Thyroid gland (tissue), 4 donors: ENCODE data around the gene THAP8. TPM values are rescaled to one million over a fixed set of nuclear protein-coding genes. Genes with fewer than 3 reads are reported as not detected.

Source experiments
- DNase-seq, 2 donors: peaks; one replicate each; pipeline ENCODE4 v3.0.0-alpha.2; 2019
- H3K27ac ChIP-seq, 3 donors: fragments of 200-600 bp; sonication (generic); 1 replicate in 2 of 3; 2 replicates in 1 of 3; pipeline ENCODE4 v1.5.1; 2016 to 2019; ENCODE audit warnings: mild to moderate bottlenecking in 1 of 3, moderate library complexity in 1 of 3
- H3K27me3 ChIP-seq: fragments of 200-600 bp; sonication (generic); one replicate; pipeline ENCODE4 v1.5.1; 2019
- H3K36me3 ChIP-seq, 2 donors: fragments of 200-600 bp; sonication (generic); one replicate each; pipeline ENCODE4 v1.5.1; 2016 to 2019
- H3K4me1 ChIP-seq, 2 donors: fragments of 200-600 bp; sonication (generic); one replicate each; pipeline ENCODE4 v1.5.1; 2017 to 2019
- H3K4me3 ChIP-seq, 3 donors: fragments of 200-600 bp; sonication (generic); replicated peaks in 1 of 3; 1 replicate in 2 of 3; 2 replicates in 1 of 3; pipeline ENCODE4 v1.5.1; 2016; ENCODE audit warnings: mild to moderate bottlenecking in 1 of 3
- H3K9me3 ChIP-seq: fragments of 200-600 bp; sonication (generic); one replicate; pipeline ENCODE4 v1.5.1; 2017
- CTCF ChIP-seq, 6 experiments: fragments of 200-600 bp in 3 of 6; fragments of 450-650 bp in 3 of 6; sonication (generic) in 3 of 6; IDR thresholded peaks; one replicate each; pipeline ENCODE4 v1.5.1; 2016 to 2019; ENCODE audit warnings: antibody characterized with exemption in 6 of 6, mild to moderate bottlenecking in 2 of 6, inconsistent platforms in 1 of 6, moderate library complexity in 1 of 6
- POLR2A ChIP-seq, 2 donors: fragments of 450-650 bp; IDR thresholded peaks; one replicate each; pipeline ENCODE4 v1.6.1; 2017; ENCODE audit warnings: antibody characterized with exemption in 2 of 2, mild to moderate bottlenecking in 2 of 2, moderate library complexity in 1 of 2
- WGBS, 2 donors: methylation state at CpG; one replicate each; pipeline ENCODE4 v1.1.5; 2017; 5-methylcytosine and 5-hydroxymethylcytosine counted together
- intact Hi-C: fragments of 100-400 bp; cut with DNase I; formaldehyde crosslinking; loops from one replicate; pipeline ENCODE4 v1.15.1; 2023
- total RNA-seq, 4 donors: library from RNA; depleted of rRNA; stranded (reverse); fragments of >200 nt; gene quantifications; one replicate each; pipeline ENCODE4 v1.2.3, GENCODE V29; 2016

THAP8 gene
- total RNA-seq, 4 donors from 2014 or later, result 5.0 to 14.2 (median 10.1) TPM

- no peak for DNase-seq
- intact Hi-C loops, result no loop called here
- Histone ChIP-seq H3K4me3 (no peak overlapping the region), H3K36me3 (peaks cover 0 to 6% of the 10 kb centered on the region in 2 donors), H3K9me3 (no peaks in the 10 kb centered on the region), H3K27ac (no peak overlapping the region), H3K4me1 (peaks cover 4 to 10% of the 10 kb centered on the region in 2 donors), H3K27me3 (no peaks in the 10 kb centered on the region)
- 81% methylated on average over 6 of the region's 6 CpGs for WGBS, 2 donors
- no peak for TF ChIP-seq CTCF (IDR thresholded peaks at IDR 0.05)
- TF ChIP-seq POLR2A (IDR thresholded peaks at IDR 0.05), result no peak
Measured at GRCh38 chr19:36040495-36040894, 13.6 kb downstream of the THAP8 start.

GRCh38 chr19:36032251-36033104, 21.6 kb downstream of the THAP8 start, which contains the start of gene CLIP3:
TSS of gene CLIP3 (minus strand) at chr19:36032873. CDS start at chr19:36032357, 516 bp downstream.
- no peaks in the 10 kb centered on the region for H3K27me3 ChIP-seq
- intact Hi-C loops, result no loop called here

GRCh38 chr19:36031308-36031707, 22.8 kb downstream of the THAP8 start:
- no peaks in the 10 kb centered on the region for H3K9me3 ChIP-seq
- H3K27ac ChIP-seq, result no peak overlapping the region
- no peak for DNase-seq
- H3K27me3 ChIP-seq, result no peaks in the 10 kb centered on the region
- H3K36me3 ChIP-seq, result no peaks in the 10 kb centered on the region
- TF ChIP-seq CTCF (IDR thresholded peaks at IDR 0.05), result no peak
- TF ChIP-seq POLR2A (IDR thresholded peaks at IDR 0.05), result no peak
- intact Hi-C loops, result no loop called here
- 91 to 94% methylated on average over 6 of the region's 6 CpGs for WGBS, 2 donors
- H3K4me1 ChIP-seq, result peaks cover 4 to 11% of the 10 kb centered on the region in 2 donors
- no peak overlapping the region for H3K4me3 ChIP-seq

More at GRCh38 chr19:36032251-36033104, 21.6 kb downstream of the THAP8 start, which contains the start of gene CLIP3:
- DNase-seq, result peak in 1 of 2 donors; percentile 14
- Histone ChIP-seq H3K36me3 (no peaks in the 10 kb centered on the region), H3K4me1 (peaks cover 4 to 11% of the 10 kb centered on the region in 2 donors), H3K27ac (peak within 1 kb of the TSS in 1 of 3 donors; percentile 24), H3K9me3 (no peaks in the 10 kb centered on the region), H3K4me3 (peak within 1 kb of the TSS in 1 of 3 donors; percentile 32)
- WGBS, 2 donors, result 3 to 6% methylated on average over 27 to 35 of the region's 51 CpGs
- TF ChIP-seq POLR2A (IDR thresholded peaks at IDR 0.05), result no peak
- TF ChIP-seq CTCF (IDR thresholded peaks at IDR 0.05), result no peak

- no peak for TF ChIP-seq POLR2A (IDR thresholded peaks at IDR 0.05)
- TF ChIP-seq CTCF (IDR thresholded peaks at IDR 0.05), result no peak
- 89 to 94% methylated on average over 8 of the region's 8 CpGs for WGBS, 2 donors
- H3K27ac ChIP-seq, result no peak overlapping the region
Measured at GRCh38 chr19:36030264-36031148, 23.6 kb downstream of the THAP8 start.

More at GRCh38 chr19:36030264-36031148, 23.6 kb downstream of the THAP8 start:
- Histone ChIP-seq H3K9me3 (no peaks in the 10 kb centered on the region), H3K36me3 (no peaks in the 10 kb centered on the region), H3K4me1 (peaks cover 4 to 11% of the 10 kb centered on the region in 2 donors), H3K27me3 (no peaks in the 10 kb centered on the region), H3K4me3 (no peak overlapping the region)
- intact Hi-C loops, result no loop called here
- DNase-seq, result no peak
